HFFc6 (cell line): ENCODE results near the gene TMPRSS11B. TPM values are rescaled to one million over a fixed set of nuclear protein-coding genes. Genes with fewer than 3 reads are reported as not detected.
"Not testable (repeated sequence)": the region's sequence is repeated elsewhere in the genome, so short reads cannot be mapped to it uniquely, and the experiment has no call there.

ENCODE experiments used
- DNase-seq: peaks from one replicate; pipeline ENCODE4 v3.0.0-alpha.2; 2018
- H3K27ac Mint-ChIP-seq: 2 replicates; pipeline ENCODE4 v1.8.0; 2020; ENCODE audit warnings: mild to moderate bottlenecking, mixed read lengths
- H3K27me3 Mint-ChIP-seq: 2 replicates; pipeline ENCODE4 v1.8.0; 2021; ENCODE audit warnings: mild to moderate bottlenecking, moderate library complexity, mixed read lengths; ENCODE audit not compliant: insufficient read depth
- H3K36me3 Mint-ChIP-seq: 2 replicates; pipeline ENCODE4 v1.8.0; 2021; ENCODE audit warnings: low read depth, mixed read lengths
- H3K4me1 Mint-ChIP-seq: 2 replicates; pipeline ENCODE4 v1.8.0; 2020; ENCODE audit warnings: low read depth, mixed read lengths
- H3K4me3 Mint-ChIP-seq: 2 replicates; pipeline ENCODE4 v1.8.0; 2020; ENCODE audit warnings: mild to moderate bottlenecking, moderate library complexity, mixed read lengths
- H3K9me3 Mint-ChIP-seq: 2 replicates; pipeline ENCODE4 v1.8.0; 2020; ENCODE audit warnings: mild to moderate bottlenecking, mixed read lengths
- CTCF ChIP-seq: fragments of 200-600 bp; sonication (generic); IDR thresholded peaks from 2 replicates; pipeline ENCODE4 v1.5.0; 2021; ENCODE audit warnings: antibody characterized with exemption, mild to moderate bottlenecking
- total RNA-seq, 6 experiments: library from RNA; stranded (reverse); fragmentation: NEBNext Ultra II Directional; extraction: Animal tissue kit (Norgen Biotek cat#: 25700); gene quantifications; 2 replicates in 1 of 6; 3 replicates in 5 of 6; pipeline ENCODE4 v1.2.3, GENCODE V29; 2021

The TMPRSS11B gene
- total RNA-seq, 6 experiments from 2014 or later, result not detected

- H3K27ac Mint-ChIP-seq, result no peak overlapping the region
- no peak for DNase-seq
- H3K9me3 Mint-ChIP-seq, result no peaks in the 10 kb centered on the region
- no peak overlapping the region for H3K4me3 Mint-ChIP-seq
- H3K4me1 Mint-ChIP-seq, result no peaks in the 10 kb centered on the region
- no peaks in the 10 kb centered on the region for H3K36me3 Mint-ChIP-seq
- no peak for TF ChIP-seq CTCF
- H3K27me3 Mint-ChIP-seq, result no peaks in the 10 kb centered on the region
These were observed 27.4 kb downstream of the TMPRSS11B start for GRCh38 chr4:68218044-68218443.

- no peak overlapping the region for H3K4me3 Mint-ChIP-seq
- no peak for DNase-seq
- H3K27ac Mint-ChIP-seq, result no peak overlapping the region
- no peaks in the 10 kb centered on the region for H3K27me3 Mint-ChIP-seq
- H3K36me3 Mint-ChIP-seq, result no peaks in the 10 kb centered on the region
- no peaks in the 10 kb centered on the region for H3K9me3 Mint-ChIP-seq
- no peaks in the 10 kb centered on the region for H3K4me1 Mint-ChIP-seq
- TF ChIP-seq CTCF, result no peak
These were observed 29.0 kb downstream of the TMPRSS11B start for GRCh38 chr4:68216501-68216900.

GRCh38 chr4:68209003-68209402 is 36.5 kb downstream of the TMPRSS11B start:
- no peak overlapping the region for H3K27ac Mint-ChIP-seq
- peaks cover 15% of the 10 kb centered on the region for H3K9me3 Mint-ChIP-seq
- no peaks in the 10 kb centered on the region for H3K27me3 Mint-ChIP-seq
- no peaks in the 10 kb centered on the region for H3K4me1 Mint-ChIP-seq
- no peaks in the 10 kb centered on the region for H3K36me3 Mint-ChIP-seq
- TF ChIP-seq CTCF, result no peak
- no peak overlapping the region for H3K4me3 Mint-ChIP-seq
- no peak for DNase-seq

GRCh38 chr4:68194305-68194704 is 51.2 kb downstream of the TMPRSS11B start:
- not testable (repeated sequence) for H3K9me3 Mint-ChIP-seq, DNase-seq, H3K27me3 Mint-ChIP-seq, H3K4me1 Mint-ChIP-seq, H3K36me3 Mint-ChIP-seq, H3K4me3 Mint-ChIP-seq, H3K27ac Mint-ChIP-seq

GRCh38 chr4:68193194-68193593 is 52.3 kb downstream of the TMPRSS11B start:
- no peak for DNase-seq
- Mint-ChIP-seq H3K36me3 (no peaks in the 10 kb centered on the region), H3K4me1 (no peaks in the 10 kb centered on the region), H3K4me3 (no peak overlapping the region), H3K27ac (no peak overlapping the region), H3K27me3 (no peaks in the 10 kb centered on the region; the same call in 1 of the 2 replicates), H3K9me3 (no peaks in the 10 kb centered on the region; the same call in 1 of the 2 replicates)
- no peak for TF ChIP-seq CTCF

GRCh38 chr4:68187145-68187544 is 58.3 kb downstream of the TMPRSS11B start:
- no peak for TF ChIP-seq CTCF
- Mint-ChIP-seq H3K27ac (no peak overlapping the region), H3K4me3 (no peak overlapping the region), H3K9me3 (no peaks in the 10 kb centered on the region), H3K4me1 (no peaks in the 10 kb centered on the region), H3K27me3 (no peaks in the 10 kb centered on the region; the same call in 1 of the 2 replicates), H3K36me3 (no peaks in the 10 kb centered on the region)
- DNase-seq, result no peak
